SJCRH30 (cell line): ENCODE measurements around the gene CAPN15. TPM values are rescaled to one million over a fixed set of nuclear protein-coding genes. Genes with fewer than 3 reads are reported as not detected.

ENCODE experiments used
- DNase-seq, 2 experiments: peaks; one replicate each; pipeline ENCODE4 v3.0.0-alpha.2; 2015 to 2020
- H3K27ac ChIP-seq: fragments of 250-450 bp; sonication (Bioruptor Pico); 2 replicates; pipeline ENCODE4 v1.5.1; 2020; ENCODE audit warnings: mild to moderate bottlenecking, moderate library complexity
- H3K27me3 ChIP-seq: fragments of 250-450 bp; sonication (Bioruptor Pico); 2 replicates; pipeline ENCODE4 v1.5.1; 2020; ENCODE audit warnings: mild to moderate bottlenecking, moderate library complexity
- H3K36me3 ChIP-seq: fragments of 250-450 bp; sonication (Bioruptor Pico); 2 replicates; pipeline ENCODE4 v1.5.1; 2020; ENCODE audit warnings: mild to moderate bottlenecking, moderate library complexity
- H3K4me1 ChIP-seq: fragments of 250-450 bp; sonication (Bioruptor Pico); 2 replicates; pipeline ENCODE4 v1.5.1; 2020; ENCODE audit warnings: mild to moderate bottlenecking, moderate library complexity
- H3K4me3 ChIP-seq: fragments of 250-450 bp; sonication (Bioruptor Pico); 2 replicates; pipeline ENCODE4 v1.5.1; 2020; ENCODE audit warnings: mild to moderate bottlenecking, moderate library complexity
- H3K9me3 ChIP-seq: fragments of 250-450 bp; sonication (Bioruptor Pico); replicated peaks from 2 replicates; pipeline ENCODE4 v1.5.1; 2020; ENCODE audit warnings: mild to moderate bottlenecking, moderate library complexity
- total RNA-seq: library from RNA; depleted of rRNA; stranded (reverse); fragments of >200 nt; shearing (Covaris generic); gene quantifications from 2 replicates; pipeline ENCODE4 v1.2.3, GENCODE V29; 2014; rRNA removed

Gene CAPN15
- total RNA-seq, 1 experiment from 2014 or later, result 54.0 TPM

DNA sequence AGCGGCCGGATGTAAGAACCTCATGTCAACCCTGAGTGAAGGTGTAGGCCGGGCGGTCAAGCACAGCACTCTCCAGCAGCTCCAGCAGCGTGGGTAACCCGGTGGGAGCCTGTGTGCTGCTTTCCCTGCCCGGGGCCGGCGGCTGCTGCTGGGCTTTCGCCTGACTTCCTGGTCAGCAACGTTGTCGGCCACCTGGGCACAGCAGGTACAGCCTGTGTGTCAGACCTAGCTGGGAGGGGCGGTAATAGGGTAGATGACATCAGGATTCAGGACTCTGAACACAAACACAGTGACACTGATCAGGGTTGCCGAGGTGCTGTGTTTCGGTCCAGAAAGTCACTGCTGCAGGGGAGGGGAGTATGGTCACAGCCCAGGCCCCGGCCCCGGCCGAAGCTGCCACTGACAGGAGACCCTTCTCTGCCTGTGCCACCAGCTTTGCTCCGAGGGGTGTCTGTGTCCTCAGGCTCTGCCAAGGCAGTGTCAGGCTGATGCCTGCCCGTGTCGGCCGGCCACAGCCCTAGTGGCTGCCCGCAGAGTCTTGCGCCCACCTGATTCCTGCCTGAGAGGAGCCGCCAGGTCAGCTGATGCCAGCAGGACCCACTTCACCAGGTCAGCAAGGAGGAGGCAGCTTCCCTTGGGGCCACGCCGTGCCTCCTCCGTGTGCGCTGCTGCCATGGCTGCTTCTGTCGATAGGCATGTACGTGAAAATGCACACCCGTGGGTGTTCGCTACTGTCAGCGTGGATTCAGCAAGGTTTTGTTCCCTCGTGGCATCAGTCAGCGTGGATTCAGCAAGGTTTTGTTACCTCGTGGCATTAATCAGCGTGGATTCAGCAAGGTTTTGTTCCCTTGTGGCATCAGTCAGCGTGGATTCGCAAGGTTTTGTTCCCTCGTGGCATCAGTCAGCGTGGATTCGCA lies 71.6 kb downstream of the CAPN15 start:
- H3K27me3 ChIP-seq, result no peaks in the 10 kb centered on the region
- H3K4me1 ChIP-seq, result no peaks in the 10 kb centered on the region
- no peaks in the 10 kb centered on the region for H3K9me3 ChIP-seq
- DNase-seq, result no peak
- H3K4me3 ChIP-seq, result no peak overlapping the region
- no peak overlapping the region for H3K27ac ChIP-seq
- H3K36me3 ChIP-seq, result no peaks in the 10 kb centered on the region

DNA sequence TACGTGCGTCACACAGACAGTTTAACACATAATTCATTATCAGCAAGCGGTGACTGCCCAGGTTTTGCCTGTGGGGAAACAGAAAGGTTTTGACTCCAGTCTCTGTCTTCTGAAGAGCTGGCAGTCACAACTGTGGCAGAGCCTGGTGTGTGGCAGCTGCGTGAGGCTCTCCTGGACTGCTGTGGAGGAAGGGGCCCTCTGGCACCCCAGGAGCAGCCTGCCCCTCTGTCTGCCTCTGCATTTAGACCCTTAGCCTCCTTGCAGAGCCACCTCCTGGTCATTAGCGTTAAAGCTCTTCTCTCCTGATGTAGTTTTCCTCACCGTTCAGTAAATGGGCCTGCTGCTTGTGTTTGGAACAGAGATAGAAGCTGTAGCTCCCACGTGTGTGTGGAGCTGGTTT lies 73.3 kb downstream of the CAPN15 start:
- Histone ChIP-seq H3K36me3 (no peaks in the 10 kb centered on the region), H3K27ac (no peak overlapping the region), H3K9me3 (no peaks in the 10 kb centered on the region; the same call in 1 of the 2 replicates), H3K27me3 (no peaks in the 10 kb centered on the region), H3K4me1 (no peaks in the 10 kb centered on the region), H3K4me3 (no peak overlapping the region)
- DNase-seq, result no peak

DNA sequence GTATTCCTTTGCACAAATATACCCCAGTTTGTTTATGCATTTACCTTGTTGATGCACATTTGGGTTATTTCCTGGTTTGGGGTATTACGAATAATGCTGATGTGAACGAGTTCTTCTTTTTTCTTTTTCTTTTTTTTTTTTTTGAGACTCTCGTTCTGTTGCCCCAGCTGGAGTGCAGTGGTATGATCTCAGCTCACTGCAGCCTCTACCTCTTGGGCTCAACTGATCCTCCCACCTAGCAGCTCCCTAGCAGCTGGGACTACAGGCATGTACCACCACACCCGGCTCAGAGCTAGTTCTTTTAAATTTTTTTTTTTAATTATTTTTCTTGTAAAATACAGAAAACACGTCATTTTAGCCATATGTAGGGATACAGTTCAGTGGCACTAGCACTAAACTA lies 76.4 kb downstream of the CAPN15 start:
- Histone ChIP-seq H3K4me3 (no peak overlapping the region), H3K27me3 (no peaks in the 10 kb centered on the region), H3K9me3 (no peaks in the 10 kb centered on the region; the same call in 1 of the 2 replicates), H3K27ac (no peak overlapping the region), H3K4me1 (no peaks in the 10 kb centered on the region), H3K36me3 (no peaks in the 10 kb centered on the region)
- DNase-seq, result no peak

Other genes with a start within 250 kb of the CAPN15 start
- not detected in 2 replicates for gene ARHGDIG, start 247.1 kb upstream of the CAPN15 start, total RNA-seq
- gene PDIA2, start 244.5 kb upstream of the CAPN15 start, total RNA-seq, result 0.18 and 0.38 TPM in 2 replicates
- 20.9 and 21.1 TPM in 2 replicates for gene AXIN1, start 175.0 kb upstream of the CAPN15 start, total RNA-seq
- gene MRPL28, start 157.2 kb upstream of the CAPN15 start, total RNA-seq, result 81.4 and 96.8 TPM in 2 replicates
- gene PGAP6, start 145.7 kb upstream of the CAPN15 start, total RNA-seq, result 25.6 and 27.5 TPM in 2 replicates
- 140 and 149 TPM in 2 replicates for gene NME4, start 130.5 kb upstream of the CAPN15 start, total RNA-seq
- gene DECR2, start 125.8 kb upstream of the CAPN15 start, total RNA-seq, result 4.8 and 5.7 TPM in 2 replicates
- gene RAB11FIP3, start 102.1 kb upstream of the CAPN15 start, total RNA-seq, result 28.6 and 30.2 TPM in 2 replicates
- gene PRR35, start 32.7 kb downstream of the CAPN15 start, total RNA-seq, result not detected in 2 replicates
- 0.08 TPM in 1 of 2 replicates, not detected in the other for gene NHLRC4, start 39.3 kb downstream of the CAPN15 start, total RNA-seq
- 20.9 and 24.4 TPM in 2 replicates for gene PIGQ, start 42.3 kb downstream of the CAPN15 start, total RNA-seq
- gene RAB40C, start 62.4 kb downstream of the CAPN15 start, total RNA-seq, result 13.2 and 14.4 TPM in 2 replicates
- gene WFIKKN1, start 103.3 kb downstream of the CAPN15 start, total RNA-seq, result 0.04 and 0.05 TPM in 2 replicates
- 60.9 and 72.6 TPM in 2 replicates for gene METTL26, start 108.6 kb downstream of the CAPN15 start, total RNA-seq
- 3.3 and 4.6 TPM in 2 replicates for gene MCRIP2, start 114.1 kb downstream of the CAPN15 start, total RNA-seq
- 10.5 and 18.3 TPM in 2 replicates for gene WDR90, start 121.7 kb downstream of the CAPN15 start, total RNA-seq
- 41.0 and 66.2 TPM in 2 replicates for gene RHOT2, start 140.4 kb downstream of the CAPN15 start, total RNA-seq
- 0.94 and 2.5 TPM in 2 replicates for gene RHBDL1, start 148.0 kb downstream of the CAPN15 start, total RNA-seq
- 46.0 and 49.2 TPM in 2 replicates for gene STUB1, start 152.7 kb downstream of the CAPN15 start, total RNA-seq
- 22.7 and 23.4 TPM in 2 replicates for gene JMJD8, start 156.6 kb downstream of the CAPN15 start, total RNA-seq
- gene WDR24, start 162.7 kb downstream of the CAPN15 start, total RNA-seq, result 5.6 and 6.2 TPM in 2 replicates
- 1.7 and 1.8 TPM in 2 replicates for gene FBXL16, start 178.1 kb downstream of the CAPN15 start, total RNA-seq
- 61.7 and 77.6 TPM in 2 replicates for gene METRN, start 187.4 kb downstream of the CAPN15 start, total RNA-seq
- 11.4 and 11.7 TPM in 2 replicates for gene ANTKMT, start 193.4 kb downstream of the CAPN15 start, total RNA-seq
- gene CCDC78, start 198.7 kb downstream of the CAPN15 start, total RNA-seq, result 4.5 and 5.0 TPM in 2 replicates
- gene HAGHL, start 199.4 kb downstream of the CAPN15 start, total RNA-seq, result 6.0 and 8.9 TPM in 2 replicates
- gene CIAO3, start 213.3 kb downstream of the CAPN15 start, total RNA-seq, result 30.2 and 31.5 TPM in 2 replicates
- gene MSLN, start 233.0 kb downstream of the CAPN15 start, total RNA-seq, result not detected in 2 replicates